SJCRH30 (cell line): ENCODE measurements around the gene SPOCK2. TPM values are rescaled to one million over a fixed set of nuclear protein-coding genes. Genes with fewer than 3 reads are reported as not detected.

ENCODE experiments used
- total RNA-seq: library from RNA; depleted of rRNA; stranded (reverse); fragments of >200 nt; shearing (Covaris generic); gene quantifications from 2 replicates; pipeline ENCODE4 v1.2.3, GENCODE V29; 2014; rRNA removed

SPOCK2 gene
- total RNA-seq, 1 experiment from 2014 or later, result 15.5 TPM

Other genes starting within 250 kb of the SPOCK2 start
- 172 and 181 TPM in 2 replicates for gene PSAP, start 237.3 kb downstream of the SPOCK2 start, total RNA-seq
- gene CHST3, start 124.2 kb downstream of the SPOCK2 start, total RNA-seq, result 10.1 and 10.4 TPM in 2 replicates
- gene ANAPC16, start 127.5 kb upstream of the SPOCK2 start, total RNA-seq, result 71.9 and 72.2 TPM in 2 replicates
- gene ASCC1, start 127.7 kb upstream of the SPOCK2 start, total RNA-seq, result 30.0 and 34.9 TPM in 2 replicates
- gene DDIT4, start 185.4 kb upstream of the SPOCK2 start, total RNA-seq, result 84.5 and 94.2 TPM in 2 replicates